BJ (cell line): ENCODE measurements around the gene RFX5. TPM values are rescaled to one million over a fixed set of nuclear protein-coding genes. Genes with fewer than 3 reads are reported as not detected.

Experiments used
- CTCF ChIA-PET: fragments of 350-600 bp; formaldehyde crosslinking; extraction: SDS; loops from one replicate; lab custom pipeline; 2021; ENCODE audit warnings: antibody characterized with exemption, inconsistent platforms; lab: Yijun Ruan, JAX
- POLR2A ChIA-PET: fragments of 300-600 bp; sonication (Branson Sonifier 250); formaldehyde crosslinking; extraction: SDS; loops from one replicate; lab custom pipeline; 2021; ENCODE audit warnings: antibody characterized with exemption; lab: Charles Lee
- DNase-seq: peaks from one replicate; pipeline ENCODE4 v3.0.0-alpha.2; 2011; ENCODE audit warnings: low read depth
- H3K27me3 ChIP-seq: 2 replicates; pipeline ENCODE4 v1.6.0; 2011; ENCODE audit warnings: low read length; ENCODE audit not compliant: control insufficient read depth, insufficient read depth
- H3K36me3 ChIP-seq: 2 replicates; pipeline ENCODE4 v1.5.1; 2011; ENCODE audit warnings: low read length; ENCODE audit not compliant: control insufficient read depth, insufficient read depth
- H3K4me3 ChIP-seq: 2 replicates; pipeline ENCODE4 v1.5.1; 2011; ENCODE audit warnings: low read depth, mild to moderate bottlenecking, control low read depth, low read length
- CTCF ChIP-seq: IDR thresholded peaks from 2 replicates; pipeline ENCODE4 v1.5.1; 2011; ENCODE audit warnings: low read depth, mild to moderate bottlenecking, control low read depth, inconsistent platforms, low read length, moderate library complexity; ENCODE audit not compliant: insufficient read depth
- polyA plus RNA-seq: library from polyadenylated mRNA; depleted of rRNA; stranded (reverse); fragments of >200 nt; gene quantifications from 2 replicates; pipeline ENCODE4 v1.2.3, GENCODE V29; 2011

The RFX5 gene
- polyA plus RNA-seq, 1 experiment = 29.9 TPM

GRCh38 chr1:151342021-151342420, 5.0 kb downstream of the RFX5 start:
- no peaks in the 10 kb centered on the region for H3K27me3 ChIP-seq
- no peak for TF ChIP-seq CTCF
- ChIA-PET CTCF (interaction anchor here (0.5 to 10.7 kb wide), 8 partner anchors 8 to 81 kb away, joined by 3 to 267 read pairs (median 7); partner anchors contain the start of gene PI4KB), POLR2A (no interaction called here)
- no peak overlapping the region for H3K4me3 ChIP-seq
- no peak for DNase-seq
- H3K36me3 ChIP-seq = peaks cover 7% of the 10 kb centered on the region

GRCh38 chr1:151340870-151341754, 5.9 kb downstream of the RFX5 start:
- POLR2A ChIA-PET = interaction anchor here (1.2 kb wide), 1 partner anchor 40 kb away, joined by 11 read pairs; no protein-coding TSS in a partner anchor
- H3K36me3 ChIP-seq = peaks cover 7% of the 10 kb centered on the region
- H3K27me3 ChIP-seq = no peaks in the 10 kb centered on the region
- CTCF ChIA-PET = interaction anchor here (0.7 to 10.7 kb wide), 28 partner anchors 9 to 382 kb away, joined by 3 to 267 read pairs (median 5); partner anchors contain the start of genes PI4KB, PIP5K1A, SCNM1 and SELENBP1
- TF ChIP-seq CTCF = peak; percentile 63
- no peak overlapping the region for H3K4me3 ChIP-seq
- DNase-seq = no peak

GRCh38 chr1:151336556-151336955, 10.5 kb downstream of the RFX5 start:
- TF ChIP-seq CTCF = no peak
- Histone ChIP-seq H3K27me3 (no peaks in the 10 kb centered on the region), H3K36me3 (no peaks in the 10 kb centered on the region), H3K4me3 (no peak overlapping the region)
- ChIA-PET POLR2A (no interaction called here), CTCF (interaction anchor here (1.4 to 10.7 kb wide), 2 partner anchors 10 to 36 kb away, joined by 5 to 267 read pairs; no protein-coding TSS in a partner anchor)
- no peak for DNase-seq

GRCh38 chr1:151334822-151335221, 12.2 kb downstream of the RFX5 start:
- Histone ChIP-seq H3K27me3 (no peaks in the 10 kb centered on the region), H3K36me3 (no peaks in the 10 kb centered on the region), H3K4me3 (no peak overlapping the region)
- CTCF ChIA-PET = interaction anchor here (0.7 kb wide), 1 partner anchor 154 kb away, joined by 3 read pairs; no protein-coding TSS in a partner anchor
- no peak for DNase-seq
- POLR2A ChIA-PET = no interaction called here
- TF ChIP-seq CTCF = no peak
